D721Med (cell line): ENCODE results near the gene NEDD4L.

Source experiments
- DNase-seq: peaks from one replicate; pipeline ENCODE4 v3.0.0; 2011; ENCODE audit warnings: low spot score; ENCODE audit not compliant: insufficient read length
- FAIRE-seq: peaks from 2 replicates; lab custom pipeline; 2011; peaks lifted over from hg19 to GRCh38; lab: Jason Lieb, UNC
- TF ChIP-seq, protein P1 (sequence below): IDR thresholded peaks from 2 replicates; pipeline ENCODE4 v1.5.1; 2012; ENCODE audit warnings: mild to moderate bottlenecking, control low read depth; ENCODE audit not compliant: insufficient read depth; ENCODE audit errors: missing control alignments

Gene NEDD4L

DNA sequence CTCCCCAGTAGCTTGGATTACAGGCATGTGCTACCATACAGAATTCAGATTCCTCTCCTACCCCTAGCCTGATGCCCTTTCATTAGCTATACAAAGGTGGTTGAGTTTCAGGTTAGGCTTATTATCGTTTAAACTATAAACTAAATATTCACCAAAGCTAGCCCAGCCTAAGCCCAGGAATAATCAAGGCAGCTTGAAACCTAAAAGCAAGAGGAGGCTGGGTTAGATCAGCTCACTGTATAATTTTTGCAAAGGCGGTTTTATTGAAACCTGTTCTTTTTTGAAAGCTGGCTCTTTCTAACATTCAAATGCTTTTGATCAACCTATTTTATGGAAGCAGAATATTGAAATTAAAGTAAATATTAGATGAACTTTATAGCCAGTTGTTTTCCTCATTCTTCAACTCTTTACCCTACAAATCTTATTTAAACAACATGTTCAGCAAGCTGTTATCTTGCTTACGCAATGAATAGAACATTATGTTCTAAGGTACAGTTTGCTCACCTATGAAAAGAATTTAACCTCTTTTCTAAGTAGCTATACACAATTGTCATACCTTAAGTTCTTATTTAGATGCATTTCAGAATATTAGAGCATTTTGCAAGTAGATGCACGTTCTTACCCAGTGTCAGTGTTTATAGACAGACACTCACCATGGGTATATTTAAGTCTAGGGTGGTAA, 241.6 kb downstream of the NEDD4L start:
- TF ChIP-seq, protein P1, sequence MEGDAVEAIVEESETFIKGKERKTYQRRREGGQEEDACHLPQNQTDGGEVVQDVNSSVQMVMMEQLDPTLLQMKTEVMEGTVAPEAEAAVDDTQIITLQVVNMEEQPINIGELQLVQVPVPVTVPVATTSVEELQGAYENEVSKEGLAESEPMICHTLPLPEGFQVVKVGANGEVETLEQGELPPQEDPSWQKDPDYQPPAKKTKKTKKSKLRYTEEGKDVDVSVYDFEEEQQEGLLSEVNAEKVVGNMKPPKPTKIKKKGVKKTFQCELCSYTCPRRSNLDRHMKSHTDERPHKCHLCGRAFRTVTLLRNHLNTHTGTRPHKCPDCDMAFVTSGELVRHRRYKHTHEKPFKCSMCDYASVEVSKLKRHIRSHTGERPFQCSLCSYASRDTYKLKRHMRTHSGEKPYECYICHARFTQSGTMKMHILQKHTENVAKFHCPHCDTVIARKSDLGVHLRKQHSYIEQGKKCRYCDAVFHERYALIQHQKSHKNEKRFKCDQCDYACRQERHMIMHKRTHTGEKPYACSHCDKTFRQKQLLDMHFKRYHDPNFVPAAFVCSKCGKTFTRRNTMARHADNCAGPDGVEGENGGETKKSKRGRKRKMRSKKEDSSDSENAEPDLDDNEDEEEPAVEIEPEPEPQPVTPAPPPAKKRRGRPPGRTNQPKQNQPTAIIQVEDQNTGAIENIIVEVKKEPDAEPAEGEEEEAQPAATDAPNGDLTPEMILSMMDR = no peak
- FAIRE-seq = no peak
- DNase-seq = no peak

DNA sequence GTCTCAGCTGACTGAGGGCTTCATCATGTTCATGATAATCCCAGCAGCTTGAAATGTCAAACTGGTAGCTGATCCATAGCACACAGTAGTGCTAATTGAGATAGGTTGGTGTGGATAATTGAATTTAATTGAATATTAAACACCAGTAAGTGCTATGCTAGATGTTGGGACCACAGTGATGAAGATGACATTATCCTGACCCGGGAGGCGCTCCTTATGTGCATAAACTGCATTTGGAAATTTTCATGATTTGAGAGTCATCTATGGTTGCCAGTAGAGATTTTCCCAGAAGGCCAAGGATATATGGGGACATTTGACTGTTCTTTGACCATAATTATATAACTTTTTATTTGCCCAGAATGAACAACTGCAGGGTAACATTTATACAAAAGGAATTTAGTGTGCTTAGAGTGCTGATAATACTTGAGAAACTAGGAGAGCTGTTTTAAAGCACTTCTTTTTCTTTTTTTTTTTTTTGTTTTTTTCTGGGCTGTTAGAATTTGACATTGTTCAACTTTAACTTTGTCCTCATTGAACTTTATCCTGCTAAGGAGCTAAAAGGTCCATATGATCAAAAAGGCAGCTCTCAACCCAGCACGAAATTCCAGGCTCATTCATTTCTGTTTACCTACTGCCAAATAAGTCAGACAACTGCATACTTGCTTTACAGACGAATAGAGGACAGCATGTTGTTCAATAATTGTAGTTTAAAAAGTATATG, 242.8 kb downstream of the NEDD4L start:
- no peak for DNase-seq
- FAIRE-seq = no peak
- TF ChIP-seq, protein P1 = no peak

DNA sequence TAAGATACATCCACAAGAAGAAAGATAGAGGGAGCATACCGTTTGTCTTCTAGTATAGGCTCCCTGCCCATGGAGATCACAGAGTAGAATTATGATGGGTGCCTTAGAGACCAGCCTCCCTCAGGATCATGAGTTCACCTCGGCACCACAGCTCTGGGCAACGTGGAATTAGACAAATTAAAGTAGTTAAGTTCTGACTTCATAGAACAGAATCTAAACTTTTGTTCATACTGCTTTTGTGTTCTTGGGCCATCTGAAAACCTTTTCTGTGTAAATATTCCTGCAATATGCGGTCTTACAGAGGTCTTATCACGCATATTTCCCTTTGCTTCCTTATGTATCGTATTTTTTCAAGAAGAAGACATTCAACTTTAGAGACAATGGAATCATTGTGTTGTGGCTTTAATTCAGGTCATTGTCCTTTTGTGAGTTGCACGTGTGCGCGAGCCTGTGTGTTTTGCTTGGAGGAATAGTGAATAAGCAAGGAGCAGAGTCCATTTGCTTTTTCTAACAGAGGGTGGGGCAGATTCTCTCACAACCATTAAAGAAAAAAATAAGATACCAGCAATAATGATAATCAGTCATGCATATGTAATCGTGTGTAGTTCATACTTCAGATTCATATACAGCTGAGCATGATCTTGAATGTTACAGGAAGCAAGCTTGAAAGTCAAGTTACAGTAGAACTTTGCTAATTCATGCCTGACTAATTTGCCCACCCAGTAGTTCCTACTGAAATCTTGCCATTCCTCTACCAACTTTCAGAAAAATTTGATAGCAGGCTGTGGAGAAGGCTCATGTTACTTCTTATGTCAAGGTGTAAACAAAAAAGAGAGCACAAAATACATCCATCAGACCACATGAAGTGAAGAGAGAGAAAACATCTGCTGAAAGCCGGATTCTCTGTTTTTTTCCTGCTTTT, 243.6 kb downstream of the NEDD4L start:
- TF ChIP-seq, protein P1 = no peak
- FAIRE-seq (no peak), DNase-seq (no peak)

DNA sequence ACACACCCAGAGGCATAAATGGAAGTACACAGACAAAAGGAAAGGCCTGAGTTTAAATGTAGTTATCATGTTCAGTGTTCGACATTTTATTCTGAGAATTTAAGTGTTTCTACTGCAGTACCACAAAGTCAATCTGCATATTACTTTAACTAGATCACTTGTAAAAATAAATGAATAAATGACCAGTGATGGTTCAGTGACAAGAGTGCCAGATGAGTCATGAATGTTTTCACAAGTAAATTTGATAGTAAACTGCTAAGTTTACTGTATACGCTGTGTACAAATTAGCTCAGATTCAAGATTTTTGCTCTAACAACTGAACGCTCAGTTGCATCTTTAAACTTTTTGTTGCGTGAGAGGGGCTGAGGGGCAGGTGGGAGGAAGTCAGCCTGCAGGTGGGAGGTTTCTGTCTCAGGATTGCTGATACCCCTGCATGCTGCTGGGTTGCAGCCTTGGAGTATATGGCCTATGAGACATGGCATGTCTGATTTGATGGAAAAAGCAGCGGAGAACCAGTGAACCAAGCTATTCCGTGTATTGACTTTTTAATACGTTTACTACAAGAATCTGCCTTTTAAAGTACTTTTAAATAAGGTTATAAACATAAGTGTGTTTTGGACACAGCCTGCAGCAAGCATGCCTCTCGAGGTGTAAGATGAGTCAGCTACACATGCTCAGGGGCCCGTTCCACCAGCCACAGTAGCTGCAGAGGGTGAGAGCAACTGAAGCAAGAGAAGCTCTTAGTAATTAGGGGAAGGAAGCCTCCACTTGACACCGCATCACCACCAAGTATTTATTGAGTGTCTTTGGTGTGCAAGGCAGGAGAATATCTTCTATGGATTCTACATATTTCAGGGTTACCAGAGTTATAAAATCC, 245.1 kb downstream of the NEDD4L start:
- DNase-seq (no peak), FAIRE-seq (no peak)
- TF ChIP-seq, protein P1 = no peak

DNA sequence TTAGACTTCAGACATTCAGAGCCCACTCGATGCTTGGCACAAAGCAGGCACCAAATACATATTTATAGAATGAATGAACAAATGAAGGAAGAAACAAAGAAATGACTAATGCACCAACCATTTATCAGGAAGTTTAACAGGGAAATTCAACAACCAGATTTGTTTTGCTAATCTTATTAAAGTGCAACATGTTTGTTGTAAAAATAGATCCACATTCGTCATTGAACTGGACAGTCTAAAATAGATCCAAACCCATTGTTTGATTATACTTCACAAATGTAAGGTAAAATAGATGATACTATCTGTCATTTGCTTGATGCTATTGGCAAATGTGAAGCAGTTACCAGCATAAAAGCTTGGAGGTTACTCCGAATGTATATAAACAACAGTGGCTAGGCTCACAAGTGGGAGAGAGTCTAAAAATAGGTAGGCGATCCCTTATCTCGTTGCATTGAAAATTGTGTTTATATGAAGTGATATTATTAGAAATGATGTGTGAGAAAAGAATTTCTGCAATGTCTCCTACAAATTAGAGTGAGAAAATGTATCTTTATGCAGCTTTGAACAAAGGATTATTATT, 246.2 kb downstream of the NEDD4L start:
- no peak for FAIRE-seq
- TF ChIP-seq, protein P1 = no peak
- no peak for DNase-seq

DNA sequence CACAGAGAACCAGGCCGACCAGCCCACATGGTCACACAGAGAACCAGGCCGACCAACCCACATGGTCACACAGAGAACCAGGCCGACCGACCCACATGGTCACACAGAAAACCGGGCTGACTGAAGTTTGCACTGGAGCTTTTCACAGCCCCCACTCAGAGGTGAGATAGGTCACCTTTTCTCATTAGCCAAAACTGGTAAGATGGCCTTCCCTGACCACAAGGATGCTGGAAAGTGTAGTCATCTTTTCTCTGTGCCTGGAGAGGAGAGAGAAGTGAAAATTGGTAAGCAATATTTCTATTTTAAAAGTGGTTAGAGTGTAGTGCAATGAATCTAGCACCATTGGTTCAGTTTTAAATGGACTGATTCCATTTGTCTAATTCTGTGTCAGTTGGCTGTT, 247.1 kb downstream of the NEDD4L start:
- no peak for FAIRE-seq
- no peak for DNase-seq
- TF ChIP-seq, protein P1 = no peak
